Stimulated activated CD4-positive, alpha-beta T cell treated with anti-CD3 and anti-CD28 coated beads, Interleukin-1b, Interleukin-23, amount 100 ng/mL, for 1 hour (primary cell): ENCODE results near the gene PTPRG.
"Not testable (repeated sequence)": the region's sequence is repeated elsewhere in the genome, so short reads cannot be mapped to it uniquely, and the experiment has no call there.

Source experiments
- DNase-seq, 2 donors: peaks; one replicate each; pipeline ENCODE4 v3.0.0-alpha.2; 2020; ENCODE audit warnings: low read depth in 2 of 2

The PTPRG gene

GRCh38 chr3:61561374-61562041 is at the start of gene PTPRG:
Gene PTPRG, plus strand, starts transcription at chr3:61561571. Its CDS starts 717 bp downstream, at chr3:61562288.
- no peak for DNase-seq

- DNase-seq = no peak
Measured at GRCh38 chr3:61518590-61518989, 42.8 kb upstream of the PTPRG start.

- DNase-seq = no peak
Measured at GRCh38 chr3:61520966-61521628, 40.3 kb upstream of the PTPRG start.

- no peak for DNase-seq
Measured at GRCh38 chr3:61522060-61522459, 39.3 kb upstream of the PTPRG start.

GRCh38 chr3:61522626-61523025 is 38.7 kb upstream of the PTPRG start:
- DNase-seq = no peak

GRCh38 chr3:61524933-61525332 is 36.4 kb upstream of the PTPRG start:
- no peak for DNase-seq

- DNase-seq = no peak
Measured at GRCh38 chr3:61526308-61526707, 35.1 kb upstream of the PTPRG start.

GRCh38 chr3:61527011-61527410 is 34.4 kb upstream of the PTPRG start:
- no peak for DNase-seq

- DNase-seq = no peak
Measured at GRCh38 chr3:61530355-61530754, 31.0 kb upstream of the PTPRG start.

GRCh38 chr3:61531528-61531927 is 29.8 kb upstream of the PTPRG start:
- no peak for DNase-seq

- no peak for DNase-seq
Measured at GRCh38 chr3:61532739-61533500, 28.5 kb upstream of the PTPRG start.

GRCh38 chr3:61535826-61536225 is 25.5 kb upstream of the PTPRG start:
- no peak for DNase-seq

- no peak for DNase-seq
Measured at GRCh38 chr3:61537366-61537765, 24.0 kb upstream of the PTPRG start.

GRCh38 chr3:61538486-61538885 is 22.9 kb upstream of the PTPRG start:
- no peak for DNase-seq

GRCh38 chr3:61541694-61542093 is 19.7 kb upstream of the PTPRG start:
- DNase-seq = no peak

- DNase-seq = no peak
Measured at GRCh38 chr3:61545716-61546115, 15.7 kb upstream of the PTPRG start.

- DNase-seq = no peak
Measured at GRCh38 chr3:61547625-61548024, 13.7 kb upstream of the PTPRG start.

- not testable (repeated sequence) for DNase-seq
Measured at GRCh38 chr3:61552704-61553103, 8.7 kb upstream of the PTPRG start.

- no peak for DNase-seq
Measured at GRCh38 chr3:61559136-61559731, 2.1 kb upstream of the PTPRG start.

- no peak for DNase-seq
Measured at GRCh38 chr3:61560517-61561373, 626 bp upstream of the PTPRG start.

GRCh38 chr3:61562042-61562720 is 810 bp downstream of the PTPRG start:
- no peak for DNase-seq
